Measurements from ENCODE around the gene PFKL.

GRCh38 chr21:44326716-44327602, 27.1 kb downstream of the PFKL start:
- TF ChIP-seq CTCF (IDR thresholded peaks at IDR 0.05; ENCODE audit: low read length), result no peak
- TF ChIP-seq EZH2 (optimal IDR thresholded peaks at IDR 0.05; ENCODE audit: low read depth, low read length), result no peak
- TF ChIP-seq EZH2phosphoT487 (IDR thresholded peaks at IDR 0.05; ENCODE audit: low read length), result no peak

Measured in MM.1S (cell line).